GM10266 (cell line): Measurements from ENCODE around the gene FGFR3.

Source experiments
- DNase-seq: peaks from one replicate; pipeline ENCODE4 v3.0.0; 2012; ENCODE audit errors: extremely low spot score
- TF ChIP-seq, protein P1 (sequence below): IDR thresholded peaks from 2 replicates; pipeline ENCODE4 v1.5.1; 2012; ENCODE audit warnings: mild to moderate bottlenecking, low read depth; ENCODE audit not compliant: control insufficient read depth, insufficient read depth; ENCODE audit errors: missing control alignments

FGFR3 gene

DNA sequence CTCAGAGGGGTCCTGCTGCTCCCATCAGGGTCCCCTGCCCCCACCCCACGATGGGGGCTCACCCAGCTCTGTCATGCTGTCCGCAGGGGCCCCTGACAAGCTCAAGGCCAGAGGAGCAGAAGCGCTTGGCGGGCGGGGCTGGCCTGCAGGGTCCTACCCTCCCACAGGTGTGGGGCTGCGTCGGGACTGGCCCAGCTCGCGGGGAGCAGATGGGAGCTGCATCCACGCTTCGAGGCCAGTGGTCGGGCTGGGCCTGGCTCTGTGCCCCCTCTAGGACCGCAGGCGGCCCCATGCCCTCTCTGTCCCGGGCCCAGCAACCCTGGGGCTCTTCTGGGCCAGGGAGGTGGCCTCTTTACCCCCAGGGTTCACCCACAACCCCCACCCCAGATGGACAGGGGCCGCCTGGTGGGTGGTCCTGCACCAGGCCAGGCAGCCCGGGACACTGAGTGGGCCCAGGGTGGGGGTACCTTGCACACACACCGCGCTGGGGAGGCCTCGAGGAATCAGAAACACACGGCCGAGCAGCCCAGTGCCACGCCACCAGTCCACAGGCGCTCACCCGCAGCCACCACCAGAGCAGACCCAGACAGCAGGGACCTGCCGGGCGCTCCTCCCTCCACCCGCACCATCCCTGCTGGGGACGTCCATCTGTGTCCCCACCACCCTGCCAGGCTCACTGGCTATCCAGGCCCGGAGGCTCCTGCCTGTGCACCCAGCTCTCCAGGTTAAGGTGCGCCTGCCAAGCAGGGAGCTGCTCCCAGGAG is 41.8 kb upstream of the FGFR3 start:
- TF ChIP-seq, protein P1, sequence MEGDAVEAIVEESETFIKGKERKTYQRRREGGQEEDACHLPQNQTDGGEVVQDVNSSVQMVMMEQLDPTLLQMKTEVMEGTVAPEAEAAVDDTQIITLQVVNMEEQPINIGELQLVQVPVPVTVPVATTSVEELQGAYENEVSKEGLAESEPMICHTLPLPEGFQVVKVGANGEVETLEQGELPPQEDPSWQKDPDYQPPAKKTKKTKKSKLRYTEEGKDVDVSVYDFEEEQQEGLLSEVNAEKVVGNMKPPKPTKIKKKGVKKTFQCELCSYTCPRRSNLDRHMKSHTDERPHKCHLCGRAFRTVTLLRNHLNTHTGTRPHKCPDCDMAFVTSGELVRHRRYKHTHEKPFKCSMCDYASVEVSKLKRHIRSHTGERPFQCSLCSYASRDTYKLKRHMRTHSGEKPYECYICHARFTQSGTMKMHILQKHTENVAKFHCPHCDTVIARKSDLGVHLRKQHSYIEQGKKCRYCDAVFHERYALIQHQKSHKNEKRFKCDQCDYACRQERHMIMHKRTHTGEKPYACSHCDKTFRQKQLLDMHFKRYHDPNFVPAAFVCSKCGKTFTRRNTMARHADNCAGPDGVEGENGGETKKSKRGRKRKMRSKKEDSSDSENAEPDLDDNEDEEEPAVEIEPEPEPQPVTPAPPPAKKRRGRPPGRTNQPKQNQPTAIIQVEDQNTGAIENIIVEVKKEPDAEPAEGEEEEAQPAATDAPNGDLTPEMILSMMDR, result no peak
- no peak for DNase-seq

DNA sequence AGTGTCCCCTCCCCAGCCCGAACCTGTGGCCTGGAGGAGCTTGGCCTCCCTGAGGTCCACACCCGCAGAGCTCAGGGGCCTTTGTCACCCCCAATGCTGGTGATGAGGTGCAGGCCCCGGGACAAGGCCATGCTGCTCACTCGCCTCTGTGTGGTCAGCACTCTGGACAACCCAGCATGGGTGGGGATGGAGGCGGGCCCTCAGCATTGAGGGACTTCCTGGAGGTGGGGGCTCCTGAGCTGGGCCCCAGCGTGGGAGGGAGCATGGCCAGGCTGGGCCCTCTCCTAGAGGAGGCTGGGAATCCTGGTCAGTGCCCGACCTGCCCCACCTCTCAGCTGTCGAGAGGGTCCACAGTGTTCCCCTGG is 41.2 kb upstream of the FGFR3 start:
- DNase-seq, result no peak
- TF ChIP-seq, protein P1, result no peak

DNA sequence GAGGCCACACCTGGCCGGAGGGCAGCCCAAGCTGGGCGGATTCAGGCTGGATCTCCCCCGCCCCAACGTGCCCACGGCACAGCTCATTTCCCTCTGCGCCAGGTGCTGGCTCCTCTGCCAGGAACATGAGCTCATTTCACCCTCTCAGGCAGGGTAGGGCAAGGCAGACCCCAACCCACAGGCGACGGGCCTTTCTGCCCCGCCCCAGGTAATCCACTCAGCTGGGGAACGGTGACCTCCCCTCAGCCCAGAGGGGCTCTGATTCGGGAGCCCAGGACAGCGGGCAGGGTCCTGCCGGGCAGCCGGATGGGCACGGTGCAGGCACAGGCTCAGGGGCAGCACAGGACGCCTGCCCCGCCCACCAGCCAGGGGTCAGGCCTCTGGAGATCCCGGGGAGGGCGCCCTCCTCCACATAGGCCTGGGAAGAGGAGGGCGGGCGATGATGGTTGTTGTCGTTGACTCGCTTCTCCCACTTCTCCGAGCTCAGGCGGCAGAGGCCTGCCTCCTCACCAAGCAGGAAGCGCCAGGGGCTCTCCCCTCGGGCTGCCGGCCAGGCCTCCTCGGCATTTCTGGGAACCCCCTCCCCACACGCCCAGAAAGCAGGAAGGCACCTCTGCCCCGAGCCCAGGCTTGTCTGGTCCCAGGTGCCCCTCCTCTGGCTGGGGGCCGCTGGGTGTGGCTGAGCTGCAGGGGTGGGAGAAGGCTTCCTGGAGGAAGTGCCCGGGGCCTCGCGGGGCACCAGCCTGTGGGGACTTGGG is 40.6 kb upstream of the FGFR3 start:
- TF ChIP-seq, protein P1, result no peak
- DNase-seq, result peak; percentile 41

DNA sequence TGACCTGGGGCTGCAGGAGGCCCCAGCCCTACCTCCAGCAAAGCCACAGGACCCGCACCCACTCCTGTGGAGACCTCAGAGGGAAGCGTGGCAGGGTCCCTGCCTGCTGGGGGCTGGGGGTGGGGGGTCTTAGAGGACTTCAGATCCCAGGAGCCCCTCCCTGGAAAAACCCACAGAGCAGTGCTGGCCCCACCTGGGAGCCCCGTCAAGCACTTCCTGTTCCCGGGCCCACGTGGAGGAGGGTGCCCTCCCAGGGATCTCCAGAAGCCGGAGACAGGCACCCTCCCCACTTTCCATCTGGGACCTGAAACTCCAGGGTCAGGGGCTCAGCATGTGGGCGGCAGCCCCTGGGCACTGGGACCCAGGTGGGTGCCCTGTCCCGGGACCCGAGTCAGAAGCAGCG is 39.8 kb upstream of the FGFR3 start:
- no peak for DNase-seq
- TF ChIP-seq, protein P1, result no peak

DNA sequence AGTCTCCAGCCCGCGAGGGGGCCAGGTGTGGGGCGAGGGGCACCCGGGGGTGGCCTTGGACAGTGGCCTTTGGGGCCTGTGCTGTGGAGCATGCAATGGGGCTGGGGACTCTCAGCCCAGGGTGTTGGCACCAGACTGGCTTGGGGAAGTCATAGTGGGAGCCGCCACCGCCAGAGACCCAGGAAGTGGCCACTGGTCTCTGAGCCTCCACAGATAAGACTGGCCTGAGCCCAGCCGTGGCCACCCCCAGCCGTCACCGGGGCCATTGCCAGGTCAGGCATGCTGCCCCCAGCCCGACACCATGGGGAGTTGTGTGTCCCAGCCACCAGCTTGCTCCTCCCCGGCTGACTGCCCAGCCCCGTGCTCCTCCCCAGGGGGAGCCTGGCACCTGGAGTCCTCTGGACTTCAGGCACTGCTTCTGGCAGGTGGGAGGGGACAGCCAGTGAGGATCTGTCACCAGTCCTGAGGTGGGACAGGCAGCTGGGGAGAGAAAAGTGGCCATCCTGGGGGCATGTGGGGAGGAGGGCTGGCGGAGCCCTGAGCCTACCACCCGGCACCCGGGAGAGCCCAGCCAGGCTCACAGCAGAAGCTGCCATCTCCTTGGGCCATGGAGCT is 39.3 kb upstream of the FGFR3 start:
- TF ChIP-seq, protein P1, result no peak
- no peak for DNase-seq

DNA sequence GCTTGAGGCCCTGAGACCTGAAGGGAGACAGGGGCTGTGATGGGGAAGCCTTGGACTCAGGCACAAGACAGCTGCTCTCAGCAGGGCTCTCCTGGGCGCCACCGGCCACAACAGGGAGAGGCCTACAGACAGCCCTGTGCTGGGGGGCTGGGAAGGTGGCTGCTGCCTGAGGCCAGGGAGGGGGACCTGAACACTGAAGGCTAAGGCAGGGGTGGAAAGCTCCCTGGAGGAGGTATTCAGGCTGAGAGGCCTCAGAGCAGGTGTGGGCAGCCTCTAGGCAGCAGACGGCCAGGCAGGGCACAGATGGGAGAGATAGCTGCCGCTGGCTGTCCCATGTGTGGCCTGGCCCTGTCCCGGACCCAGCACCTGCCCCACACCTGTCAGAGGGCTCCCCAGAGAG is 38.8 kb upstream of the FGFR3 start:
- no peak for DNase-seq
- TF ChIP-seq, protein P1, result no peak

DNA sequence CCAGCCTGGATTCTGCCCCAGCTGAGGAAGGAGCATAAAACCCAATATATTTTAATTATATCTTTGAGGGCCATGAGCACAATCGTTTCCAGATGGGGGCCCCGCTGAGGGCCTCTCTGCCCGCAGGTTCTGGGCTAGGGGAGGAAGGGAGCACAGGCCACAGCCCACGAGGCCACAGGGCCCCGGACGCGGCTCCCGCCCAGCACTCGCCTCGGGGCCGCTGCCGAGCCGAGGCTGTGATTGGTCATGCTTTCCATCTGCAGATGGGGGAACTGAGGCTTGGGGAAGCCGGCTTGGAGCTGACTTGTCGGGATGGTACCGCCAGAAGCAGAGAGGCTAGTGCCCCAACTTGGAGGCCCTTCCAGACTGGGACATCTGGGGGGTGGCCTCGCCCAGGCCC is 37.8 kb upstream of the FGFR3 start:
- TF ChIP-seq, protein P1, result no peak
- no peak for DNase-seq
